Camera-type eye (tissue), 1 donor: ENCODE data around the gene KRTAP19-6. TPM values are rescaled to one million over a fixed set of nuclear protein-coding genes. Genes with fewer than 3 reads are reported as not detected.

ENCODE experiments used
- total RNA-seq: library from RNA; depleted of rRNA; stranded (reverse); fragments of >200 nt; gene quantifications from one replicate; pipeline ENCODE4 v1.2.3, GENCODE V29; 2014

The KRTAP19-6 gene
- not detected for total RNA-seq

GRCh38 chr21:30541764-30542163 lies at the start of gene KRTAP19-6:
Gene KRTAP19-6, minus strand, starts transcription at chr21:30541864. Its CDS starts 31 bp downstream, at chr21:30541833.

GRCh38 chr21:30590297-30590696 lies 48.6 kb upstream of the KRTAP19-6 start, which contains the start of gene KRTAP22-2:
Gene KRTAP22-2, minus strand, starts transcription at chr21:30590397.

GRCh38 chr21:30561264-30561895 lies 19.7 kb upstream of the KRTAP19-6 start, which contains the start of gene KRTAP19-7:
Gene KRTAP19-7, minus strand, starts transcription at chr21:30561314. Its CDS starts 25 bp downstream, at chr21:30561289.

DNA sequence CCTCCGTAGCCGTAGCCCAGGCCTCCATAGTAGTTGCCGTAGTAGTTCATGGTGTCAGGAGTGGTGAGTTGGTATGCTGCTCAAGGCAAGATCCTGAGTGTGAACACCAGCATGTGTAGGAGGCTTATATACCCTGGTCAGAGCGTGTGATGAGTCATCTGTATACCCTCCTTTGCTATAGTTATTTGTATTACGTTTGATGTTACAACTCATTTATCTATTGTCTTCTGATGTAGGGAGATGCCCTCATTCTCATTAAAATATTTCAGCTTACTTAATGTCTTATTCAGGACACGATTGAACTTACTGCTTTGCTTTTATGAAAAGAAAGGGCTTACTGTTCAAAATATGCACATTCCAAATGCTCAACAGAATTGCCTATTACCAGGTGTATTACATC lies 39.6 kb downstream of the KRTAP19-6 start, which contains the start of gene KRTAP19-5:
KRTAP19-5 (minus strand) TSS at position 101 of the 400 bp plus-strand sequence; CDS start at position 50, 51 bp downstream.

GRCh38 chr21:30497065-30497464 lies 44.6 kb downstream of the KRTAP19-6 start, which contains the start of gene KRTAP19-4:
Gene KRTAP19-4, minus strand, starts transcription at chr21:30497165. Its CDS starts 55 bp downstream, at chr21:30497110.

DNA sequence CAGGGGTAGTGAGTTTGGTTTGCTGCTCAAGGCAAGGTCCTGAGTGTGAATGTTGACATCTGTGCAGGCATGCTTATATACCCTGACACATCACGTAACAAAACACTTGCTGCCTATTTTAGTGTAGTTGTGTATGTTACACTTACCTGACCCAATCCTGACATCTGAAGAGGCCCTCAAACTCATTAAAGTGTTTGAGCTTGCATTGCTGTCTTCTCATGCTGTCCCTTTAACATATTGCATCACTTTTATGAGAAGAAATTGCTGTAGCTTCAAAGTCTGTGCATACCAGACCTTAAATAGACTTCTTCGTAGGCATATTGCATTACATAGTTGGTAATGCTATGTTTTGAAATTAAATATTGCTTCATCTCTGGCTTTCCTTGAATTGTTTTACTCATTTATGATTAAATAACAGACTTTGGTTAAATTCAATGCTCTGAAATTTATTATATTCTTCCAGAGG lies 49.7 kb downstream of the KRTAP19-6 start, which contains the start of gene KRTAP19-3:
KRTAP19-3 (minus strand) TSS at position 51 of the 466 bp plus-strand sequence. CDS start 56 bp downstream, outside the sequence.

Other genes with a start within 250 kb of the KRTAP19-6 start
- not detected for gene KRTAP26-1, start 221.5 kb downstream of the KRTAP19-6 start, total RNA-seq
- gene KRTAP27-1, start 204.2 kb downstream of the KRTAP19-6 start, total RNA-seq: not detected
- gene KRTAP23-1, start 193.3 kb downstream of the KRTAP19-6 start, total RNA-seq: not detected
- not detected for gene KRTAP13-2, start 169.6 kb downstream of the KRTAP19-6 start, total RNA-seq
- gene KRTAP13-1, start 145.8 kb downstream of the KRTAP19-6 start, total RNA-seq: not detected
- not detected for gene KRTAP13-3, start 115.9 kb downstream of the KRTAP19-6 start, total RNA-seq
- not detected for gene KRTAP13-4, start 111.6 kb downstream of the KRTAP19-6 start, total RNA-seq
- gene KRTAP15-1, start 101.6 kb downstream of the KRTAP19-6 start, total RNA-seq: not detected
- not detected for gene KRTAP19-1, start 61.5 kb downstream of the KRTAP19-6 start, total RNA-seq
- not detected for gene KRTAP19-2, start 54.4 kb downstream of the KRTAP19-6 start, total RNA-seq
- not detected for gene KRTAP19-3, start 49.9 kb downstream of the KRTAP19-6 start, total RNA-seq
- not detected for gene KRTAP19-4, start 44.7 kb downstream of the KRTAP19-6 start, total RNA-seq
- not detected for gene KRTAP19-5, start 39.7 kb downstream of the KRTAP19-6 start, total RNA-seq
- gene KRTAP19-7, start 19.4 kb upstream of the KRTAP19-6 start, total RNA-seq: not detected
- not detected for gene KRTAP22-2, start 48.5 kb upstream of the KRTAP19-6 start, total RNA-seq
- gene KRTAP6-3, start 50.6 kb upstream of the KRTAP19-6 start, total RNA-seq: not detected
- gene KRTAP6-2, start 57.0 kb upstream of the KRTAP19-6 start, total RNA-seq: not detected
- gene KRTAP22-1, start 59.2 kb upstream of the KRTAP19-6 start, total RNA-seq: not detected
- not detected for gene KRTAP6-1, start 72.1 kb upstream of the KRTAP19-6 start, total RNA-seq
- not detected for gene KRTAP20-1, start 74.6 kb upstream of the KRTAP19-6 start, total RNA-seq
- not detected for gene KRTAP20-4, start 78.8 kb upstream of the KRTAP19-6 start, total RNA-seq
- gene KRTAP20-2, start 93.3 kb upstream of the KRTAP19-6 start, total RNA-seq: not detected
- gene KRTAP20-3, start 101.0 kb upstream of the KRTAP19-6 start, total RNA-seq: not detected
- gene KRTAP21-3, start 176.9 kb upstream of the KRTAP19-6 start, total RNA-seq: not detected
- not detected for gene KRTAP21-2, start 205.4 kb upstream of the KRTAP19-6 start, total RNA-seq
- gene KRTAP21-1, start 213.6 kb upstream of the KRTAP19-6 start, total RNA-seq: 1.3 TPM